Thymus (tissue), 11 donors: ENCODE measurements around the gene MBP. TPM values are rescaled to one million over a fixed set of nuclear protein-coding genes. Genes with fewer than 3 reads are reported as not detected.
A peak's percentile ranks its signal among the peaks of the same experiment; 100 is the strongest.

ENCODE experiments used
- DNase-seq, 9 donors: peaks; one replicate each; pipeline ENCODE4 v3.0.0-alpha.2; 2013; ENCODE audit warnings: low spot score in 9 of 9, low read depth in 6 of 9, missing footprints in 1 of 9
- H3K27ac ChIP-seq, 2 donors: one replicate each; pipeline ENCODE4 v1.5.1; 2013; ENCODE audit warnings: control low read depth in 1 of 2, low read depth in 1 of 2, low read length in 1 of 2, mild to moderate bottlenecking in 1 of 2, moderate library complexity in 1 of 2
- H3K27me3 ChIP-seq, 2 donors: one replicate each; pipeline ENCODE4 v1.5.1; 2013; ENCODE audit warnings: low read length in 1 of 2; ENCODE audit not compliant: control insufficient read depth in 2 of 2, insufficient read depth in 1 of 2
- H3K36me3 ChIP-seq, 2 donors: one replicate each; pipeline ENCODE4 v1.5.1; 2013; ENCODE audit warnings: low read length in 1 of 2, mild to moderate bottlenecking in 1 of 2, moderate library complexity in 1 of 2; ENCODE audit not compliant: control insufficient read depth in 2 of 2, insufficient read depth in 2 of 2
- H3K4me1 ChIP-seq, 2 donors: one replicate each; pipeline ENCODE4 v1.5.1; 2013; ENCODE audit warnings: low read length in 2 of 2; ENCODE audit not compliant: control insufficient read depth in 2 of 2, insufficient read depth in 2 of 2
- H3K4me3 ChIP-seq, 2 donors: one replicate each; pipeline ENCODE4 v1.5.1; 2013; ENCODE audit warnings: low read length in 2 of 2, control low read depth in 1 of 2, mild to moderate bottlenecking in 1 of 2
- H3K9me3 ChIP-seq, 2 donors: one replicate each; pipeline ENCODE4 v1.5.1; 2013; ENCODE audit warnings: low read length in 1 of 2, mild to moderate bottlenecking in 1 of 2; ENCODE audit not compliant: control insufficient read depth in 2 of 2, insufficient read depth in 1 of 2
- WGBS: extraction: QIAGEN DNeasy Blood & Tissue Kit; methylation state at CpG from one replicate; pipeline ENCODE4 v1.1.7; 2013; 5-methylcytosine and 5-hydroxymethylcytosine counted together
- polyA plus RNA-seq: library from polyadenylated mRNA; stranded (reverse); fragments of 200-250 nt; gene quantifications from one replicate; pipeline ENCODE4 v1.2.3, GENCODE V29; 2013
- total RNA-seq: library from RNA; stranded (reverse); fragments of 120-200 nt; gene quantifications from one replicate; pipeline ENCODE4 v1.2.4, GENCODE V29; 2013
- donor health status: healthy.

MBP gene
- total and polyA plus RNA-seq, 2 donors: 16.1 to 16.3 TPM

GRCh38 chr18:76981396-76981968, 151.1 kb downstream of the MBP start:
- Histone ChIP-seq H3K27ac (no peak overlapping the region), H3K27me3 (no peaks in the 10 kb centered on the region), H3K9me3 (no peaks in the 10 kb centered on the region), H3K4me1 (peaks cover 3 to 18% of the 10 kb centered on the region in 2 donors), H3K4me3 (no peak overlapping the region), H3K36me3 (no peaks in the 10 kb centered on the region)
- no peak for DNase-seq
- 86% methylated on average over 13 of the region's 13 CpGs for WGBS

- no peaks in the 10 kb centered on the region for H3K9me3 ChIP-seq
- WGBS: 90% methylated on average over 23 of the region's 23 CpGs
- H3K4me3 ChIP-seq: no peak overlapping the region
- no peaks in the 10 kb centered on the region for H3K27me3 ChIP-seq
- H3K27ac ChIP-seq: no peak overlapping the region
- H3K4me1 ChIP-seq: peaks cover 3 to 18% of the 10 kb centered on the region in 2 donors
- no peaks in the 10 kb centered on the region for H3K36me3 ChIP-seq
- no peak for DNase-seq
These were observed 151.8 kb downstream of the MBP start for GRCh38 chr18:76980663-76981395.

- no peak for DNase-seq
- no peak overlapping the region for H3K4me3 ChIP-seq
- peaks cover 3 to 18% of the 10 kb centered on the region in 2 donors for H3K4me1 ChIP-seq
- no peaks in the 10 kb centered on the region for H3K9me3 ChIP-seq
- H3K27ac ChIP-seq: no peak overlapping the region
- no peaks in the 10 kb centered on the region for H3K27me3 ChIP-seq
- whole genome bisulfite sequencing: 97% methylated on average over 17 of the region's 17 CpGs
- no peaks in the 10 kb centered on the region for H3K36me3 ChIP-seq
These were observed 152.7 kb downstream of the MBP start for GRCh38 chr18:76979906-76980305.

GRCh38 chr18:76979111-76979751, 153.4 kb downstream of the MBP start:
- Histone ChIP-seq H3K27ac (no peak overlapping the region), H3K9me3 (no peaks in the 10 kb centered on the region), H3K27me3 (no peaks in the 10 kb centered on the region), H3K4me3 (no peak overlapping the region), H3K4me1 (peaks cover 3 to 19% of the 10 kb centered on the region in 2 donors), H3K36me3 (no peaks in the 10 kb centered on the region)
- WGBS: 94% methylated on average over 31 of the region's 31 CpGs
- no peak for DNase-seq

- no peak overlapping the region for H3K4me3 ChIP-seq
- WGBS: 96% methylated on average over 14 of the region's 14 CpGs
- no peak for DNase-seq
- H3K27ac ChIP-seq: no peak overlapping the region
- H3K9me3 ChIP-seq: no peaks in the 10 kb centered on the region
- H3K36me3 ChIP-seq: peaks cover 0 to 3% of the 10 kb centered on the region in 2 donors
- peaks cover 3 to 26% of the 10 kb centered on the region in 2 donors for H3K4me1 ChIP-seq
- H3K27me3 ChIP-seq: no peaks in the 10 kb centered on the region
These were observed 154.0 kb downstream of the MBP start for GRCh38 chr18:76978616-76979015.

- Histone ChIP-seq H3K36me3 (peaks cover 0 to 5% of the 10 kb centered on the region in 2 donors), H3K9me3 (no peaks in the 10 kb centered on the region), H3K4me1 (peaks cover 0 to 22% of the 10 kb centered on the region in 2 donors), H3K27me3 (no peaks in the 10 kb centered on the region), H3K4me3 (no peak overlapping the region), H3K27ac (peak overlapping the region in 1 of 2 donors; percentile 30)
- 91% methylated on average over 11 of the region's 11 CpGs for WGBS
- no peak for DNase-seq
These were observed 154.8 kb downstream of the MBP start for GRCh38 chr18:76977684-76978232.

- H3K27me3 ChIP-seq: no peaks in the 10 kb centered on the region
- H3K9me3 ChIP-seq: no peaks in the 10 kb centered on the region
- peaks cover 0 to 21% of the 10 kb centered on the region in 2 donors for H3K4me1 ChIP-seq
- WGBS: 92% methylated on average over 14 of the region's 14 CpGs
- peaks cover 0 to 5% of the 10 kb centered on the region in 2 donors for H3K36me3 ChIP-seq
- no peak overlapping the region for H3K4me3 ChIP-seq
- DNase-seq: no peak
- H3K27ac ChIP-seq: peak overlapping the region in 1 of 2 donors; percentile 50
These were observed 155.4 kb downstream of the MBP start for GRCh38 chr18:76977108-76977621.

GRCh38 chr18:76975577-76976110, 156.9 kb downstream of the MBP start:
- no peak overlapping the region for H3K27ac ChIP-seq
- WGBS: 96% methylated on average over 14 of the region's 14 CpGs

More at GRCh38 chr18:76975577-76976110, 156.9 kb downstream of the MBP start:
- Histone ChIP-seq H3K36me3 (peaks cover 0 to 5% of the 10 kb centered on the region in 2 donors), H3K4me1 (peaks cover 0 to 22% of the 10 kb centered on the region in 2 donors), H3K27me3 (no peaks in the 10 kb centered on the region), H3K4me3 (no peak overlapping the region), H3K9me3 (no peaks in the 10 kb centered on the region)
- DNase-seq: no peak
